ENCODE data around the gene MINDY1. TPM values are rescaled to one million over a fixed set of nuclear protein-coding genes. Genes with fewer than 3 reads are reported as not detected.
A peak's percentile ranks its signal among the peaks of the same experiment; 100 is the strongest.

MINDY1 gene
- polyA plus RNA-seq, 3 donors = 11.5 to 25.0 (median 13.2) TPM

DNA sequence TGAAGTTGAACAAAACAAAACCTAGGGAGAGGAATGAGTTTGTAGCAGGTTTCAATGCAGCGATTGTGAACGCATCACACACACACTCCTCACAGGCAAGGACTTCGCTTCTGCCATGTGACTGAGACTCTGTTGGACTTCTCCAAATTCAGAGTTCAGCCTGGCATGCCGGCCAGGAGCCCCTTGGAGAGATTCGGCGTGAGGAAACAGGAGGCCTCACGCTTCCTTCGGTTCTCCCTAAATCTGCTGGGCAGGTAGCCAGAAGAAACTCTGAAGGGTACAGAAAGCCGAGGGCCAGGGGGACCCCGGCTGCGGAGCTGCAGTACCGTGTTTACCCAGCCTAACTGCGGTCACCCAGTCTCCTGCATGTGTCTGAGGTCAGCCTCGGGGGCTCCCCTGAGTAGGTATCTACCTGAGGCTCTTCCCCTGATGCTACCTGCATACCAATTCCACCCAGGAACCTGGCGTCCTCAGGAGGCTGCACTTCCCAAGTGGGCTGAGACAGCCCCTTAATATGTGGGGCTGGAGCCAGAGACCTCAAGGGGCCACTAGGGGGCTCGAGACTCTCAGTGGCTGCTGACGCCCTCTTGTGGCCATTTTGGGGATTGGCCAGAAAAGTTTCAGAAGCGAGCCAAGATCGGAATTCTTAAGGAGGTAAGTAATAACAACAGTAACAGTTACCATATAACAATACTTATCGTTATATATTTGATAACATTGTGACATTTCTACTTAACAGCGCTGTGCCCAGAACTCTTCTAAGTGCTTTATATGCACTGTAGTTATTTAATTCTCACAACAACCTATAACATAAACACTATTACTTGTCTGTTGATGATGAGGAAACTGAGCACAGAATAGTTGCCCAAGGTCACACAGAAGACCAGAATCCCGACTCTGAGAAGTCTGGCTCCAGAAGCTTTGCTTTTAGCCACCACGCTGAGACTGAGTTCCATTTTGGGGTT lies 27.3 kb downstream of the MINDY1 start:
- Histone ChIP-seq H3K9ac (ENCODE audit: insufficient read depth, low read length, poor library complexity, severe bottlenecking) (peak overlapping the region; percentile 71), H3K27ac (ENCODE audit: low read depth in 1 of 2, low read length in 2 of 2) (peak overlapping the region; percentile 81 to 87), H4K20me1 (ENCODE audit: insufficient read depth, low read length) (no peaks in the 10 kb centered on the region), H3K4me3 (replicated peaks in 1 of 3; ENCODE audit: low read depth in 2 of 3, low read length in 3 of 3) (peak overlapping the region; percentile 49 to 79 (median 67)), H3K27me3 (ENCODE audit: control insufficient read depth in 2 of 2, insufficient read depth in 2 of 2, low read length in 2 of 2) (no peaks in the 10 kb centered on the region), H3K4me2 (replicated peaks; ENCODE audit: extremely low read depth, low read length, poor library complexity, severe bottlenecking) (peak overlapping the region; percentile 89), H3K36me3 (replicated peaks in 1 of 2; ENCODE audit: control insufficient read depth in 1 of 2, insufficient read depth in 2 of 2, low read length in 2 of 2) (no peaks in the 10 kb centered on the region), H2AFZ (ENCODE audit: insufficient read depth, low read depth, low read length, poor library complexity, severe bottlenecking) (peak overlapping the region; percentile 95), H3K79me2 (ENCODE audit: insufficient read depth, low read length) (peaks cover 23% of the 10 kb centered on the region), H3K4me1 (ENCODE audit: control insufficient read depth in 1 of 2, insufficient read depth in 2 of 2, low read length in 2 of 2) (peaks cover 48 to 50% of the 10 kb centered on the region in 2 donors), H3K9me3 (replicated peaks in 1 of 2; ENCODE audit: control insufficient read depth in 1 of 2, insufficient read depth in 1 of 2, low read length in 2 of 2) (no peaks in the 10 kb centered on the region)
- Mint-ChIP-seq H3K36me3 (peaks cover 0 to 4% of the 10 kb centered on the region in 2 donors), H3K9me3 (no peaks in the 10 kb centered on the region), H3K4me3 (peak overlapping the region; percentile 74 to 93), H3K4me1 (peaks cover 46% of the 10 kb centered on the region), H3K27me3 (ENCODE audit: low read depth in 3 of 3) (no peaks in the 10 kb centered on the region), H3K27ac (peak overlapping the region; percentile 91 to 100 (median 99))
- intact Hi-C loops (cut with micrococcal nuclease) = loop anchor here (5.0 to 10.0 kb wide), 3 partner anchors 52 to 215 kb away; partner anchors contain the start of genes SETDB1 (in 2 of the 2) and CTSS (in 1 of the 2)
- WGBS (ENCODE audit: insufficient coverage) = 1% methylated on average over 12 of the region's 23 CpGs
- peak; percentile 81 to 92 (median 83) for DNase-seq
- TF ChIP-seq CTCF (IDR thresholded peaks at IDR 0.05) = peak; percentile 100

GRCh38 chr1:150976879-150977694 lies 29.6 kb downstream of the MINDY1 start:
- H3K27me3 ChIP-seq (ENCODE audit: control insufficient read depth in 2 of 2, insufficient read depth in 2 of 2, low read length in 2 of 2) = no peaks in the 10 kb centered on the region
- H3K36me3 Mint-ChIP-seq = peaks cover 2 to 7% of the 10 kb centered on the region in 2 donors
- peak overlapping the region; percentile 27 for H3K9ac ChIP-seq (ENCODE audit: insufficient read depth, low read length, poor library complexity, severe bottlenecking)
- intact Hi-C loops (cut with micrococcal nuclease) = loop anchor here (5.0 to 10.0 kb wide), 3 partner anchors 50 to 212 kb away; partner anchors contain the start of genes SETDB1 (in 2 of the 2) and CTSS (in 1 of the 2)
- H3K36me3 ChIP-seq (replicated peaks in 1 of 2; ENCODE audit: control insufficient read depth in 1 of 2, insufficient read depth in 2 of 2, low read length in 2 of 2) = no peaks in the 10 kb centered on the region
- no peaks in the 10 kb centered on the region for H3K9me3 ChIP-seq (replicated peaks in 1 of 2; ENCODE audit: control insufficient read depth in 1 of 2, insufficient read depth in 1 of 2, low read length in 2 of 2)
- WGBS (ENCODE audit: insufficient coverage) = 0% methylated on average over 9 of the region's 11 CpGs
- peak overlapping the region; percentile 95 to 100 (median 99) for H3K27ac Mint-ChIP-seq
- peaks cover 45% of the 10 kb centered on the region for H3K79me2 ChIP-seq (ENCODE audit: insufficient read depth, low read length)
- H2AFZ ChIP-seq (ENCODE audit: insufficient read depth, low read depth, low read length, poor library complexity, severe bottlenecking) = peak overlapping the region; percentile 58
- H3K4me1 Mint-ChIP-seq = peaks cover 63% of the 10 kb centered on the region
- no peaks in the 10 kb centered on the region for H3K27me3 Mint-ChIP-seq (ENCODE audit: low read depth in 3 of 3)
- DNase-seq = peak; percentile 93 to 95 (median 94)
- no peaks in the 10 kb centered on the region for H3K9me3 Mint-ChIP-seq
- H3K4me3 Mint-ChIP-seq = peak overlapping the region; percentile 62 to 86
- H4K20me1 ChIP-seq (ENCODE audit: insufficient read depth, low read length) = peaks cover 17% of the 10 kb centered on the region
- peaks cover 64 to 67% of the 10 kb centered on the region in 2 donors for H3K4me1 ChIP-seq (ENCODE audit: control insufficient read depth in 1 of 2, insufficient read depth in 2 of 2, low read length in 2 of 2)
- peak overlapping the region; percentile 81 to 87 for H3K27ac ChIP-seq (ENCODE audit: low read depth in 1 of 2, low read length in 2 of 2)
- no peak for TF ChIP-seq CTCF (IDR thresholded peaks at IDR 0.05)
- peak overlapping the region; percentile 6 to 79 (median 27) for H3K4me3 ChIP-seq (replicated peaks in 1 of 3; ENCODE audit: low read depth in 2 of 3, low read length in 3 of 3)
- H3K4me2 ChIP-seq (replicated peaks; ENCODE audit: extremely low read depth, low read length, poor library complexity, severe bottlenecking) = peak overlapping the region; percentile 74
